Right atrium auricular region (tissue), 2 donors: ENCODE measurements around the gene KRTAP10-4. TPM values are rescaled to one million over a fixed set of nuclear protein-coding genes. Genes with fewer than 3 reads are reported as not detected.

ENCODE experiments used
- DNase-seq: peaks from one replicate; pipeline ENCODE4 v3.0.0-alpha.2; 2019; ENCODE audit warnings: low spot score
- H3K27ac ChIP-seq, 2 donors: fragments of 200-600 bp; sonication (generic); 1 replicate in 1 of 2; 2 replicates in 1 of 2; pipeline ENCODE4 v1.5.1; 2016 to 2019
- H3K27me3 ChIP-seq, 2 donors: fragments of 200-600 bp; sonication (generic); one replicate each; pipeline versions ENCODE4 v1.5.1 to v1.6.0; 2017 to 2019
- H3K36me3 ChIP-seq: fragments of 200-600 bp; sonication (generic); one replicate; pipeline ENCODE4 v1.5.1; 2016
- H3K4me1 ChIP-seq, 2 donors: fragments of 200-600 bp; sonication (generic); one replicate each; pipeline versions ENCODE4 v1.5.1 to v1.6.0; 2017 to 2019
- H3K4me3 ChIP-seq, 2 donors: fragments of 200-600 bp; sonication (generic); 1 replicate in 1 of 2; 2 replicates in 1 of 2; pipeline ENCODE4 v1.5.1; 2017 to 2019; ENCODE audit warnings: mild to moderate bottlenecking in 1 of 2, moderate library complexity in 1 of 2
- H3K9me3 ChIP-seq, 2 donors: fragments of 200-600 bp; sonication (generic); one replicate each; pipeline ENCODE4 v1.5.1; 2019
- CTCF ChIP-seq, 2 donors: fragments of 200-600 bp; sonication (generic); IDR thresholded peaks; one replicate each; pipeline ENCODE4 v1.5.1; 2019; ENCODE audit warnings: antibody characterized with exemption in 2 of 2
- total RNA-seq, 2 donors: library from RNA; depleted of rRNA; stranded (reverse); fragments of >200 nt; gene quantifications; one replicate each; pipeline ENCODE4 v1.1.0, GENCODE V29; 2016

Gene KRTAP10-4
- total RNA-seq, 2 donors from 2014 or later: not detected

DNA sequence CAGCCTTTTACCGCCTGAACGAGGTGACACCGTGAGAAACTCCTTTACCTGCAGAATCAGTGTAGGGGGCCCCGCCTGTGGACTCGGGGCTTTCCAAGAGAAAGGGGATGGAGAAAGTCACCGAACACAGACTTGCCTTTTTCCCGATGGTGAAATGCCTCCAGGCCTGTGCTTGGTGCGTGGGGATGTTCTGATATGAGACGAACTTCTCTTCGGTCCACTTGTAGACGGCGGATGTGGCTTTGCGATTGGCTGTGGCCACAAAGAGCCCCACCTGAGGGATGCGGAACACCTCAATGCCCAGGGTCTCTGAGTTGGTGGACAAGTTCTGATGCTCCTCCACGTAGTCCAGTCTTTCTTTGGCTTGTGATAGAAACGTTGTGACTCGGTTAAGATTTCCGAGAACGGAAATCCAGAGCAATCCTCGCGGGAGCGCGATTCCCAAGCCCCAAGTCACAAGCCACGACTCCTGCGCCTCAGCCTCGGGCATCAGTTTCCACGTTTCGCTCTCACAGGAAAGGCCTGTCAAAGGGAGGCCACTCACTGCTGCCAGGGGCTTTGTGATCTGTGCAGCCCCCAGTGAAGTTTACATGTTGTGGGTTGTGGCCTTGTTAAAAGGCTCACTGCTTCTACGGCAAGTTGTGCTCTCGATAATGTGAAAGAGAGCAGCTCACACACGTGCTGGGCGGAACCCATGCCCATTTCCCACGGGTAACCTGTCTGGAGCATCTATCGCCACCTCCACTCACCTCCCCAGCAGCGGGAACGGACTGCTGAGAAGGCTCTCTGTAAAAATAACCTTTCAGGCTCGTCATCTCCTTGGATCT, 46.2 kb upstream of the KRTAP10-4 start:
- TF ChIP-seq CTCF (IDR thresholded peaks at IDR 0.05): no peak
- no peaks in the 10 kb centered on the region for H3K4me1 ChIP-seq
- no peak for DNase-seq

GRCh38 chr21:44527983-44528633, 45.4 kb upstream of the KRTAP10-4 start:
- no peak overlapping the region for H3K4me3 ChIP-seq
- no peaks in the 10 kb centered on the region for H3K9me3 ChIP-seq
- TF ChIP-seq CTCF (IDR thresholded peaks at IDR 0.05): no peak
- no peak for DNase-seq
- no peak overlapping the region for H3K27ac ChIP-seq
- H3K36me3 ChIP-seq: no peaks in the 10 kb centered on the region
- H3K4me1 ChIP-seq: no peaks in the 10 kb centered on the region
- H3K27me3 ChIP-seq: no peaks in the 10 kb centered on the region

More for the DNA sequence above, 46.2 kb upstream of the KRTAP10-4 start:
- no peaks in the 10 kb centered on the region for H3K9me3 ChIP-seq
- no peaks in the 10 kb centered on the region for H3K36me3 ChIP-seq
- H3K27ac ChIP-seq: no peak overlapping the region
- no peak overlapping the region for H3K4me3 ChIP-seq
- no peaks in the 10 kb centered on the region for H3K27me3 ChIP-seq

DNA sequence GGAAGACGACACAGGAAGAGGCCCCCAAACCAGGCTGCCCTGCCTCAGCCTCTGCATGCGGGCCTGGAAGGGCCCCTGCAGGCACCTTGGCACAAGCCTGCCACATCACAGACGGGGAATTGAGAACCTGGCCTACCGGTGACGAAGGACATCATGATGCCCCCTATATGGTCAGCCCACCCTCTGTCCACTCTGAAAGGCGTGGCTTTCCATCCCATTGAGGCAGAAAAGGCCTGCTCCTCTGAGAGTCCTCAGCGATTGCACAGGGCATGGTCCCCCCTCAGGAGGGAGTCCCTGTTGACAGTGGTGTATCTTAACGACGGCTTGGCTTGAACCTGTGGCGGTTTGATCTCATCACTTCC, 44.9 kb upstream of the KRTAP10-4 start:
- H3K36me3 ChIP-seq: no peaks in the 10 kb centered on the region
- H3K4me3 ChIP-seq: no peak overlapping the region
- H3K9me3 ChIP-seq: no peaks in the 10 kb centered on the region
- no peaks in the 10 kb centered on the region for H3K4me1 ChIP-seq
- TF ChIP-seq CTCF (IDR thresholded peaks at IDR 0.05): no peak
- no peaks in the 10 kb centered on the region for H3K27me3 ChIP-seq
- DNase-seq: no peak
- no peak overlapping the region for H3K27ac ChIP-seq

DNA sequence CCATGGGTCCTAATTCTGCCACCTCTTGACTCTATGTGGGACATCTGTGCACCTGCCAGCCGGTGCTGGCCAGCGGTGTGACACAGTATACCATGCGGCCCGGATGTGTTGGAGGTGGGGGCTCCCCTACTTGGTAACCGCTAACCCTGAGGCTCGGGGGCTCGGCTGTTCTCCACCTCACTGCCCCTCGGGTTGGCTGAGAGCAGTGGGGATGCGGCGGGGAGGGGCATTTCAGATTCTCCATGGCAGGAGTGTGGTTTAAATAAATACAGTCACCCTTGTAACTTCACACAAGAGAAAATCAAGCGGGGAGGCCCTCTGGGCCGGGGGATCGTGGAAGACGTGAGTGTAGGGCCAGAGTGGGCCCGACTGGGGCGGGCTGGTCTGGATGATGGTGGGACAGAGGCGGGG, 44.5 kb upstream of the KRTAP10-4 start:
- Histone ChIP-seq H3K36me3 (no peaks in the 10 kb centered on the region), H3K4me3 (no peak overlapping the region), H3K4me1 (no peaks in the 10 kb centered on the region), H3K27ac (no peak overlapping the region), H3K9me3 (no peaks in the 10 kb centered on the region), H3K27me3 (no peaks in the 10 kb centered on the region)
- no peak for DNase-seq
- TF ChIP-seq CTCF (IDR thresholded peaks at IDR 0.05): no peak

DNA sequence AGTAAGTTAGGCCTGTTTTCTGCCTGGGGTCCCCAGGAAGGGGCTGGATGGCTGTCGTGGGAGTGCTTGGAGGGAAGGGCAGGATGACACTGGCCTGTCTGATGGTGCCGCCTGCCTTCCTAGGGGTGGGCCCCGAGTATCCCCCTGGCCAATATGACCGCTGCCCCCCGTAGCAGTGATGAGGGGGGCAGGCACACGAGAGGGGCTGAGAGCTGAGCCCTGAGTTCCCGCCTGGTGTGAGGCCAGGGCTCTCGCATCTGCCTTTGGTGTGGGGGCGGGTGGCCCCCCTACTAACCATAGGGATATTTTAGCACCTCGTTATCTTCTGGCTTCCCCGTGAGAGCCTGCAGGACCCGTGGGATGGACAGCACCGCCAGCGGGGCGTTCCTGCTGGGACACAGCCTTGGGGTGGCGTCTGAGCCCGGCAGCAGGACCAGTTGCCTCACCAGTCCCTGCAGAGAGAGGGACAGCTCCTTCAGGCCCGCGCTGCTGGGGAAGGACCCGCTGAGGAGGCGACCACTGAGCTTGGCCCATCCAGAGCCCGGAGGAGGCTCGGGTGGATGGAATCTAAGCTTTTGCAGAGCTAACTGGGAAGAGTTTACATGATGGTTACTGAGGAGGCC, 43.9 kb upstream of the KRTAP10-4 start:
- DNase-seq: no peak
- Histone ChIP-seq H3K27ac (no peak overlapping the region), H3K27me3 (no peaks in the 10 kb centered on the region), H3K4me1 (no peaks in the 10 kb centered on the region), H3K36me3 (no peaks in the 10 kb centered on the region), H3K9me3 (no peaks in the 10 kb centered on the region), H3K4me3 (no peak overlapping the region)
- no peak for TF ChIP-seq CTCF (IDR thresholded peaks at IDR 0.05)
